SK-N-SH treated with all-trans-retinoic acid at 6 μM for 48 hours (cell line): ENCODE data around the gene BTBD19.

ENCODE experiments used
- CREB5 ChIP-seq: fragments of 250-450 bp; sonication (Bioruptor Pico); IDR thresholded peaks from 2 replicates; pipeline ENCODE4 v1.5.1; 2020; ENCODE audit warnings: low read depth, mild to moderate bottlenecking, moderate library complexity
- CSDC2 ChIP-seq: fragments of 250-450 bp; sonication (Bioruptor Pico); IDR thresholded peaks from 2 replicates; pipeline ENCODE4 v1.5.0; 2020; ENCODE audit warnings: mild to moderate bottlenecking, moderate library complexity
- PATZ1 ChIP-seq: fragments of 250-450 bp; sonication (Bioruptor Pico); IDR thresholded peaks from 2 replicates; pipeline ENCODE4 v1.8.0; 2020; ENCODE audit warnings: mild to moderate bottlenecking, moderate library complexity, borderline replicate concordance
- SNAI2 ChIP-seq: fragments of 250-450 bp; sonication (Bioruptor Pico); IDR thresholded peaks from 2 replicates; pipeline ENCODE4 v1.5.0; 2020; ENCODE audit warnings: mild to moderate bottlenecking, moderate library complexity
- TSHZ2 ChIP-seq: fragments of 250-450 bp; sonication (Bioruptor Pico); IDR thresholded peaks from 2 replicates; pipeline ENCODE4 v1.5.0; 2020; ENCODE audit warnings: mild to moderate bottlenecking, moderate library complexity
- ZFP3 ChIP-seq: fragments of 250-450 bp; sonication (Bioruptor Pico); IDR thresholded peaks from 2 replicates; pipeline ENCODE4 v1.5.0; 2020; ENCODE audit warnings: mild to moderate bottlenecking, moderate library complexity

GRCh38 chr1:44788120-44788860, 20.0 kb upstream of the BTBD19 start, which contains the start of gene BEST4:
- TF ChIP-seq TSHZ2 (CRISPR knock-in tag) (no peak), SNAI2 (CRISPR knock-in tag) (no peak), CSDC2 (CRISPR knock-in tag) (no peak), ZFP3 (no peak), CREB5 (CRISPR knock-in tag) (no peak), PATZ1 (CRISPR knock-in tag) (no peak)
